Measurements from ENCODE around the gene TNFRSF11A. TPM values are rescaled to one million over a fixed set of nuclear protein-coding genes. Genes with fewer than 3 reads are reported as not detected.
A peak's percentile ranks its signal among the peaks of the same experiment; 100 is the strongest.

The TNFRSF11A gene
- 1 to 10 TPM; 8.2 to 9.1 TPM for total RNA-seq
- 1 to 10 TPM in 1 of 2 donors, under 1 TPM in 1; 0.38 to 1.5 TPM for polyA plus RNA-seq
- long read RNA-seq, donor 1, partial matches to known transcripts = 0 of 3 reads
- long read RNA-seq, donor 1, other reads (novel, unspliced or antisense) = 3 of 3 reads
- long read RNA-seq, donor 2, partial matches to known transcripts = 2 of 3 reads
- long read RNA-seq, donor 2, other reads (novel, unspliced or antisense) = 1 of 3 reads

DNA sequence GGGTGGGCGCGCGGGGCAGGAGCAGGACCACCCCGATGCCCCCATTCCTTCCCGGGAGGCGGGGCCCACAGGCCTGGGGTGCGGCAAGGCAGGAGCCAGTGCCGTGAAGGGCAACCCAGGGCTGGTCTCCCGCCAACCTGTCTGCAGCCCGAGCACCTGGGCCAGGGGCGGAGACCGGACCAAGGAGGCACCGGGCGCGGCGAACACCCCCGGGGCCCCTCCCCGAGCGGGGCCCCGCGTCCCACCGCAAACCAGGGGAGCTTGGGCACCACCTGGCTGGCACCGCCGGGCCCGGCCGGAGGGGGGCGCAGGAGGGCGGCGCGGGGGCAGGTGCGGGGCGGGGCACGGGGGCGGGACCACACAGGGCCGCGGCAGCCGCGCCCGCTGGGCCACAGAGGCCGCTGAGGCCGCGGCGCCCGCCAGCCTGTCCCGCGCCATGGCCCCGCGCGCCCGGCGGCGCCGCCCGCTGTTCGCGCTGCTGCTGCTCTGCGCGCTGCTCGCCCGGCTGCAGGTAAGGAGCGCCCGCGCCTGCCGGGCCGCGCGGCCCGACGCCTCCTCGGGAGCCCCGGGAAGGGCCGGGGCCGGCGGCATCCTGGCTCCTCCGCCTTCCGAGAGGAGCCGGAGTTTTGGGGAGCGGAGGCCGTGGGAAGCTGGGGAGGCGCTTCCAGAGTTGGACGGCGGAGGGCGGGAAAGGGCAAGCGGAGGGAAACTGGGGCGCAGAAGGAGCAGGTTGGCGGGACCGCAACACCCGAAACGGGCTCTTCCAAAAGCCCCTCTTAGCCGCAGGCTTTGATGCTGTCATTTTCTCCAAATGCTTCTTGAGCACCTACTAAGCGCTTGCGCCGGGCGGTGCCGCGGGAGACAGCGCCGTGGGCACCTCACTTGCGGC, at the start of gene TNFRSF11A:
TSS of gene TNFRSF11A (plus strand) at position 394 of the 889 bp plus-strand sequence. CDS start at position 437, 43 bp downstream.
- peak; percentile 66 for ATAC-seq (ENCODE audit: low FRiP score)
- Histone ChIP-seq H3K27me3 (ENCODE audit: control insufficient read depth in 1 of 2, insufficient read depth in 2 of 2, low read length in 1 of 2) (no peaks in the 10 kb centered on the region), H3K36me3 (ENCODE audit: control insufficient read depth in 1 of 2, insufficient read depth in 2 of 2, low read length in 1 of 2) (no peaks in the 10 kb centered on the region), H3K4me1 (ENCODE audit: control insufficient read depth in 1 of 2, insufficient read depth in 2 of 2, low read length in 2 of 2) (no peaks in the 10 kb centered on the region), H3K9me3 (ENCODE audit: control insufficient read depth, low read length) (no peaks in the 10 kb centered on the region), H3K4me3 (ENCODE audit: low read length in 2 of 2) (peak within 1 kb of the TSS; percentile 22 to 55), H3K27ac (ENCODE audit: low read depth in 1 of 2, low read length in 2 of 2) (no peak within 1 kb of the TSS)
- DNase-seq = peak in 1 of 2 donors; percentile 52
- WGBS, 2 donors = 1 to 2% methylated on average over 56 to 99 of the region's 99 CpGs
- intact Hi-C loops (cut with DNase I) = no loop called here

- DNase-seq (no peak), ATAC-seq (ENCODE audit: low FRiP score) (no peak)
- Histone ChIP-seq H3K27me3 (ENCODE audit: control insufficient read depth in 1 of 2, insufficient read depth in 2 of 2, low read length in 1 of 2) (no peaks in the 10 kb centered on the region), H3K36me3 (ENCODE audit: control insufficient read depth in 1 of 2, insufficient read depth in 2 of 2, low read length in 1 of 2) (no peaks in the 10 kb centered on the region), H3K9me3 (ENCODE audit: control insufficient read depth, low read length) (no peaks in the 10 kb centered on the region), H3K4me3 (ENCODE audit: low read length in 2 of 2) (no peak overlapping the region), H3K4me1 (ENCODE audit: control insufficient read depth in 1 of 2, insufficient read depth in 2 of 2, low read length in 2 of 2) (peaks cover 0 to under 1% of the 10 kb centered on the region in 2 donors), H3K27ac (ENCODE audit: low read depth in 1 of 2, low read length in 2 of 2) (no peak overlapping the region)
- WGBS, 2 donors = 65 to 68% methylated on average over 1 of the region's 1 CpG
- intact Hi-C loops (cut with DNase I) = no loop called here
Observed at GRCh38 chr18:62277045-62277444, 48.1 kb upstream of the TNFRSF11A start.

DNA sequence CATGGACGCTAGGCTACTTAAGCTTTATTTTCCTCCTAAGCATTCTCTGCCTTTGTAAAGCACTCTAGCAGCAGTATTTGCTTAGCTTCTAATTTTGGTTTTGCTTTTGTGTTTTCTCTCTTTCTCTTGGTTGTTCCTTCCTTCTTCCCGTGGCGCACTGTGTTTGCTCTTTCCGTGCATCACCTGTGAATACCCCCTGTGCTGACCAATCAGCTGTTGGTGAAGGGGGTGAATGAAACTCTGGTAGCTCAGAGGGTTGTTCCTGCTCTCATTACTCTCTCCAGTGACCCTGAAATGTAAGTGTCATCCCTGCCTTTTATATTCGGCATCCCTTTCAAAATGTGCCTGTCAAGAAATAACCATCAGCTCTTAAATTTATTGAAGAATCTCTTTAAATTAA, 45.5 kb upstream of the TNFRSF11A start:
- peaks cover 0 to 8% of the 10 kb centered on the region in 2 donors for H3K4me1 ChIP-seq (ENCODE audit: control insufficient read depth in 1 of 2, insufficient read depth in 2 of 2, low read length in 2 of 2)
- ATAC-seq (ENCODE audit: low FRiP score) = no peak
- no peaks in the 10 kb centered on the region for H3K27me3 ChIP-seq (ENCODE audit: control insufficient read depth in 1 of 2, insufficient read depth in 2 of 2, low read length in 1 of 2)
- intact Hi-C loops (cut with DNase I) = no loop called here
- no peaks in the 10 kb centered on the region for H3K36me3 ChIP-seq (ENCODE audit: control insufficient read depth in 1 of 2, insufficient read depth in 2 of 2, low read length in 1 of 2)
- no peak overlapping the region for H3K4me3 ChIP-seq (ENCODE audit: low read length in 2 of 2)
- H3K9me3 ChIP-seq (ENCODE audit: control insufficient read depth, low read length) = no peaks in the 10 kb centered on the region
- H3K27ac ChIP-seq (ENCODE audit: low read depth in 1 of 2, low read length in 2 of 2) = no peak overlapping the region
- DNase-seq = no peak
- WGBS, 2 donors = 81 to 88% methylated on average over 5 of the region's 5 CpGs

DNA sequence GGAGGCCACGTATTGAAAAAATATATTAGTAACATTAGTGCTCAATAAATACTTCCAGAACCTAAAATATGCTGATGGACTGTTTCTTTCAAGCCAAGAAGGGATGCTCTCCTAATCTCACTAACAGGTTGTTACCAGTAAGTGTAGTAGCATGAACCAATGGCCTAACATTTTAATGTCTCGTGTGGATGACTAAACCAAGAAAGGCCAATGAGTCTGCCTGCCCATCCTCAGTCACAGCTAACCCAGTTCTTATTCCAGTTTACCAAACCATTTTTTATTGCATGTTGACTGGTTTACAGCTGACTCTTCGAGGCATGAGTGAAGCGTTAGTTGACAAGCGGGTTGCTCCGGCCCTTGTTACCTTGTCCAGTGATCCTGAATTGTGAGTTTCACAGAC, 45.1 kb upstream of the TNFRSF11A start:
- ATAC-seq (ENCODE audit: low FRiP score) = no peak
- no peak overlapping the region for H3K4me3 ChIP-seq (ENCODE audit: low read length in 2 of 2)
- intact Hi-C loops (cut with DNase I) = loop anchor here in 1 of 2 donors (10.0 kb wide), 1 partner anchor 305 kb away; no protein-coding TSS in a partner anchor
- no peaks in the 10 kb centered on the region for H3K9me3 ChIP-seq (ENCODE audit: control insufficient read depth, low read length)
- H3K27ac ChIP-seq (ENCODE audit: low read depth in 1 of 2, low read length in 2 of 2) = no peak overlapping the region
- DNase-seq = no peak
- H3K36me3 ChIP-seq (ENCODE audit: control insufficient read depth in 1 of 2, insufficient read depth in 2 of 2, low read length in 1 of 2) = no peaks in the 10 kb centered on the region
- peaks cover 0 to 8% of the 10 kb centered on the region in 2 donors for H3K4me1 ChIP-seq (ENCODE audit: control insufficient read depth in 1 of 2, insufficient read depth in 2 of 2, low read length in 2 of 2)
- H3K27me3 ChIP-seq (ENCODE audit: control insufficient read depth in 1 of 2, insufficient read depth in 2 of 2, low read length in 1 of 2) = no peaks in the 10 kb centered on the region
- WGBS, 2 donors = 98 to 99% methylated on average over 6 of the region's 6 CpGs

DNA sequence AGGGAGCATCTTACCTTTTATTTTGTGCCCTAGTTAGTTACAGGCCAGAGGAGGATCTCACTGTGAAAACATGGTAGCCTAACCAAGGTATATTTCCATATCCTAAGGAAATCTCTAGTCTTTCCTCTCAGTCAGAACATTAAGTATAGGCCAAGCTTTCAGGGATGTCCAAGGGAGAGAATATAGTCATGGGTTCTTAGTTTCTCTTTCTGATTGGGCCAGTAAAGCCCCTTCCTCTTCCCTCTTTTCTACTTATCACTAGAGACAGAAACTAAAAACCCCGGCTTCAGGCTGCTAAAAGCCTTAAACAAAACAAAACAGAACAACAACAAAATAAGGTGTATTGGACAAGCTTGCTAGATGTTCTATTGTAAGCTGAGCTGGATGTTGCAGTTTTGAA, 44.3 kb upstream of the TNFRSF11A start:
- WGBS, 2 donors = 71 to 73% methylated on average over 1 of the region's 1 CpG
- Histone ChIP-seq H3K4me1 (ENCODE audit: control insufficient read depth in 1 of 2, insufficient read depth in 2 of 2, low read length in 2 of 2) (peaks cover 0 to 8% of the 10 kb centered on the region in 2 donors), H3K36me3 (ENCODE audit: control insufficient read depth in 1 of 2, insufficient read depth in 2 of 2, low read length in 1 of 2) (no peaks in the 10 kb centered on the region), H3K4me3 (ENCODE audit: low read length in 2 of 2) (no peak overlapping the region), H3K27ac (ENCODE audit: low read depth in 1 of 2, low read length in 2 of 2) (peak overlapping the region in 1 of 2 donors; percentile 60), H3K9me3 (ENCODE audit: control insufficient read depth, low read length) (no peaks in the 10 kb centered on the region), H3K27me3 (ENCODE audit: control insufficient read depth in 1 of 2, insufficient read depth in 2 of 2, low read length in 1 of 2) (no peaks in the 10 kb centered on the region)
- no peak for ATAC-seq (ENCODE audit: low FRiP score)
- no peak for DNase-seq
- intact Hi-C loops (cut with DNase I) = loop anchor here in 1 of 2 donors (10.0 kb wide), 1 partner anchor 304 kb away; no protein-coding TSS in a partner anchor

DNA sequence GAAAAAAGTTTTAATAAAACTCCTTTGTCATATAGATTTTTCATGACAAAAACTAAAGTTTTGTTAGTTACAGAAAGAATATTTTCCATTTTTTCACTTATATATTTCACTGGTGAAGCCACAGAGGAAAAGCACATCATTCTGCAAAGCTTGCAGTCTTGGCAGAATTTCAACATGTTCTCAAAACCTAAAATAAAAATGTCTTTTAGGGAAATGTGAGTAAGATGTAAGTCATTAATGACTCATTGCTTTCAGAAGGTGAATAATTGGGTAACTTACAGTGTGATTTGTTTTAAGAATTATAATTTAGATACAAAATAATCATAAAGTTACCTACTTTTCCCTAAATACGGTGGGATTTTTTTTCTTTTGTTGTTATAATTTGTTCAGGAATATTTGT, 43.4 kb upstream of the TNFRSF11A start:
- ATAC-seq (ENCODE audit: low FRiP score) (no peak), DNase-seq (no peak)
- no peaks in the 10 kb centered on the region for H3K36me3 ChIP-seq (ENCODE audit: control insufficient read depth in 1 of 2, insufficient read depth in 2 of 2, low read length in 1 of 2)
- intact Hi-C loops (cut with DNase I) = loop anchor here in 1 of 2 donors (10.0 kb wide), 1 partner anchor 303 kb away; no protein-coding TSS in a partner anchor
- peaks cover 0 to 8% of the 10 kb centered on the region in 2 donors for H3K4me1 ChIP-seq (ENCODE audit: control insufficient read depth in 1 of 2, insufficient read depth in 2 of 2, low read length in 2 of 2)
- 11 to 12% methylated on average over 1 of the region's 1 CpG for WGBS, 2 donors
- H3K27ac ChIP-seq (ENCODE audit: low read depth in 1 of 2, low read length in 2 of 2) = no peak overlapping the region
- H3K9me3 ChIP-seq (ENCODE audit: control insufficient read depth, low read length) = no peaks in the 10 kb centered on the region
- H3K27me3 ChIP-seq (ENCODE audit: control insufficient read depth in 1 of 2, insufficient read depth in 2 of 2, low read length in 1 of 2) = no peaks in the 10 kb centered on the region
- no peak overlapping the region for H3K4me3 ChIP-seq (ENCODE audit: low read length in 2 of 2)

DNA sequence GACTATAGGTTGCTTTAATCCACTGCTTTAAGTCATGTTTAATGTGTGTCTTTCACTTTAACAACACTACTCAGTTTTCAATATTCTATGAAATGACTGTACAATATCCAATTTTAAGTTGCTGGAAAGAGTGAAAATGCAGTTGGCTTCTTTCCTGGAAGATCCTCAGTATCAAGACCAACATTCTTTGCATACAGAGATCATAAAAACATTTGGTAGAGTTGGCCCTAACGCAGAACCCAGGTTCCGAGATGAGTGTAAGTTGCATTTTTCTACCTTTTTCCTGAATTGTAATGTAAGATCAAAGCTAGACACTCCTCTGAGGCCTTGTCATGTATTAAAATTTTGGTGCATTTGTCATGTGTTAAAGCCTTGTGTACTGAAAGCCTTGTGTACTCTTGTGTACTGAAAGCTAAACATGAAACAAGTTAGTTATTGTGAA, 42.9 kb upstream of the TNFRSF11A start:
- Histone ChIP-seq H3K4me3 (ENCODE audit: low read length in 2 of 2) (no peak overlapping the region), H3K9me3 (ENCODE audit: control insufficient read depth, low read length) (no peaks in the 10 kb centered on the region), H3K27me3 (ENCODE audit: control insufficient read depth in 1 of 2, insufficient read depth in 2 of 2, low read length in 1 of 2) (no peaks in the 10 kb centered on the region), H3K4me1 (ENCODE audit: control insufficient read depth in 1 of 2, insufficient read depth in 2 of 2, low read length in 2 of 2) (peaks cover 0 to 8% of the 10 kb centered on the region in 2 donors), H3K36me3 (ENCODE audit: control insufficient read depth in 1 of 2, insufficient read depth in 2 of 2, low read length in 1 of 2) (no peaks in the 10 kb centered on the region), H3K27ac (ENCODE audit: low read depth in 1 of 2, low read length in 2 of 2) (no peak overlapping the region)
- intact Hi-C loops (cut with DNase I) = loop anchor here in 1 of 2 donors (10.0 kb wide), 1 partner anchor 303 kb away; no protein-coding TSS in a partner anchor
- DNase-seq = no peak
- no peak for ATAC-seq (ENCODE audit: low FRiP score)
- WGBS, 2 donors = 5 to 13% methylated on average over 2 of the region's 2 CpGs

GRCh38 chr18:62284637-62285036, 40.5 kb upstream of the TNFRSF11A start:
- no peaks in the 10 kb centered on the region for H3K36me3 ChIP-seq (ENCODE audit: control insufficient read depth in 1 of 2, insufficient read depth in 2 of 2, low read length in 1 of 2)
- no peak for DNase-seq
- no peak overlapping the region for H3K27ac ChIP-seq (ENCODE audit: low read depth in 1 of 2, low read length in 2 of 2)
- no peak overlapping the region for H3K4me3 ChIP-seq (ENCODE audit: low read length in 2 of 2)
- intact Hi-C loops (cut with DNase I) = loop anchor here in 1 of 2 donors (10.0 kb wide), 1 partner anchor 300 kb away; no protein-coding TSS in a partner anchor
- no peak for ATAC-seq (ENCODE audit: low FRiP score)
- no peaks in the 10 kb centered on the region for H3K9me3 ChIP-seq (ENCODE audit: control insufficient read depth, low read length)
- WGBS, 2 donors = 18 to 34% methylated on average over 3 of the region's 3 CpGs
- peaks cover 0 to 8% of the 10 kb centered on the region in 2 donors for H3K4me1 ChIP-seq (ENCODE audit: control insufficient read depth in 1 of 2, insufficient read depth in 2 of 2, low read length in 2 of 2)
- no peaks in the 10 kb centered on the region for H3K27me3 ChIP-seq (ENCODE audit: control insufficient read depth in 1 of 2, insufficient read depth in 2 of 2, low read length in 1 of 2)
